Measurements from ENCODE around the gene LYZL1. TPM values are rescaled to one million over a fixed set of nuclear protein-coding genes. Genes with fewer than 3 reads are reported as not detected.

LYZL1 gene
- total and polyA plus RNA-seq, 5 donors from 2014 or later, result not detected

GRCh38 chr10:29254123-29255046, 34.5 kb upstream of the LYZL1 start:
- no peaks in the 10 kb centered on the region for H3K36me3 ChIP-seq (ENCODE audit: control insufficient read depth, insufficient read depth, low read length)
- no peak for ATAC-seq (ENCODE audit: low read depth in 2 of 2)
- H3K36me3 Mint-ChIP-seq, result no peaks in the 10 kb centered on the region

GRCh38 chr10:29255104-29255503, 33.8 kb upstream of the LYZL1 start:
- Histone ChIP-seq H3K4me1 (ENCODE audit: control insufficient read depth, insufficient read depth, low read length, poor library complexity, severe bottlenecking) (no peaks in the 10 kb centered on the region), H3K9me3 (ENCODE audit: control insufficient read depth in 2 of 2, low read length in 2 of 2) (no peaks in the 10 kb centered on the region), H3K36me3 (ENCODE audit: control insufficient read depth, insufficient read depth, low read length) (no peaks in the 10 kb centered on the region), H3K27ac (ENCODE audit: insufficient read depth, low read length, poor library complexity, severe bottlenecking) (no peak overlapping the region), H3K4me3 (ENCODE audit: low read depth, low read length) (no peak overlapping the region), H3K27me3 (ENCODE audit: control insufficient read depth, insufficient read depth, low read length) (peaks cover 4% of the 10 kb centered on the region)
- Mint-ChIP-seq H3K27me3 (peaks cover 5% of the 10 kb centered on the region), H3K4me3 (no peak overlapping the region), H3K4me1 (no peaks in the 10 kb centered on the region), H3K9me3 (peaks cover 0 to 4% (median 0%) of the 10 kb centered on the region in 7 donors), H3K27ac (no peak overlapping the region), H3K36me3 (no peaks in the 10 kb centered on the region)
- no peak for ATAC-seq (ENCODE audit: low read depth in 2 of 2)
- DNase-seq, result no peak

More at GRCh38 chr10:29254123-29255046, 34.5 kb upstream of the LYZL1 start:
- H3K27ac Mint-ChIP-seq, result no peak overlapping the region
- H3K4me1 ChIP-seq (ENCODE audit: control insufficient read depth, insufficient read depth, low read length, poor library complexity, severe bottlenecking), result no peaks in the 10 kb centered on the region
- DNase-seq, result no peak
- peaks cover 0 to 4% (median 0%) of the 10 kb centered on the region in 7 donors for H3K9me3 Mint-ChIP-seq
- H3K4me3 ChIP-seq (ENCODE audit: low read depth, low read length), result no peak overlapping the region
- peaks cover 4% of the 10 kb centered on the region for H3K27me3 ChIP-seq (ENCODE audit: control insufficient read depth, insufficient read depth, low read length)
- H3K9me3 ChIP-seq (ENCODE audit: control insufficient read depth in 2 of 2, low read length in 2 of 2), result no peaks in the 10 kb centered on the region
- no peak overlapping the region for H3K27ac ChIP-seq (ENCODE audit: insufficient read depth, low read length, poor library complexity, severe bottlenecking)
- peaks cover 5% of the 10 kb centered on the region for H3K27me3 Mint-ChIP-seq
- no peak overlapping the region for H3K4me3 Mint-ChIP-seq
- no peaks in the 10 kb centered on the region for H3K4me1 Mint-ChIP-seq

- Mint-ChIP-seq H3K27me3 (peaks cover 5% of the 10 kb centered on the region), H3K9me3 (peaks cover 0 to 4% (median 0%) of the 10 kb centered on the region in 7 donors), H3K4me3 (no peak overlapping the region), H3K4me1 (no peaks in the 10 kb centered on the region), H3K36me3 (no peaks in the 10 kb centered on the region), H3K27ac (no peak overlapping the region)
- no peak overlapping the region for H3K4me3 ChIP-seq (ENCODE audit: low read depth, low read length)
- H3K4me1 ChIP-seq (ENCODE audit: control insufficient read depth, insufficient read depth, low read length, poor library complexity, severe bottlenecking), result no peaks in the 10 kb centered on the region
- no peaks in the 10 kb centered on the region for H3K9me3 ChIP-seq (ENCODE audit: control insufficient read depth in 2 of 2, low read length in 2 of 2)
- no peaks in the 10 kb centered on the region for H3K36me3 ChIP-seq (ENCODE audit: control insufficient read depth, insufficient read depth, low read length)
- DNase-seq (no peak), ATAC-seq (ENCODE audit: low read depth in 2 of 2) (no peak)
- H3K27ac ChIP-seq (ENCODE audit: insufficient read depth, low read length, poor library complexity, severe bottlenecking), result no peak overlapping the region
- peaks cover 4% of the 10 kb centered on the region for H3K27me3 ChIP-seq (ENCODE audit: control insufficient read depth, insufficient read depth, low read length)
These were observed 32.9 kb upstream of the LYZL1 start for GRCh38 chr10:29256019-29256418.

GRCh38 chr10:29256586-29256985, 32.3 kb upstream of the LYZL1 start:
- H3K4me1 ChIP-seq (ENCODE audit: control insufficient read depth, insufficient read depth, low read length, poor library complexity, severe bottlenecking), result no peaks in the 10 kb centered on the region
- no peaks in the 10 kb centered on the region for H3K36me3 ChIP-seq (ENCODE audit: control insufficient read depth, insufficient read depth, low read length)
- Mint-ChIP-seq H3K4me1 (no peaks in the 10 kb centered on the region), H3K36me3 (no peaks in the 10 kb centered on the region), H3K4me3 (no peak overlapping the region), H3K27ac (no peak overlapping the region), H3K27me3 (peaks cover 5% of the 10 kb centered on the region), H3K9me3 (peaks cover 0 to 4% (median 0%) of the 10 kb centered on the region in 7 donors)
- no peaks in the 10 kb centered on the region for H3K9me3 ChIP-seq (ENCODE audit: control insufficient read depth in 2 of 2, low read length in 2 of 2)
- no peak overlapping the region for H3K27ac ChIP-seq (ENCODE audit: insufficient read depth, low read length, poor library complexity, severe bottlenecking)
- H3K27me3 ChIP-seq (ENCODE audit: control insufficient read depth, insufficient read depth, low read length), result peaks cover 4% of the 10 kb centered on the region
- H3K4me3 ChIP-seq (ENCODE audit: low read depth, low read length), result no peak overlapping the region
- ATAC-seq (ENCODE audit: low read depth in 2 of 2) (no peak), DNase-seq (no peak)

GRCh38 chr10:29257106-29257783, 31.6 kb upstream of the LYZL1 start:
- H3K36me3 ChIP-seq (ENCODE audit: control insufficient read depth, insufficient read depth, low read length), result no peaks in the 10 kb centered on the region
- H3K4me3 Mint-ChIP-seq, result no peak overlapping the region
- no peaks in the 10 kb centered on the region for H3K36me3 Mint-ChIP-seq
- no peaks in the 10 kb centered on the region for H3K9me3 ChIP-seq (ENCODE audit: control insufficient read depth in 2 of 2, low read length in 2 of 2)
- peaks cover 0 to 4% (median 0%) of the 10 kb centered on the region in 7 donors for H3K9me3 Mint-ChIP-seq
- H3K27me3 ChIP-seq (ENCODE audit: control insufficient read depth, insufficient read depth, low read length), result peaks cover 4% of the 10 kb centered on the region
- H3K27me3 Mint-ChIP-seq, result peaks cover 5% of the 10 kb centered on the region
- DNase-seq, result no peak
- no peak for ATAC-seq (ENCODE audit: low read depth in 2 of 2)
- H3K4me1 ChIP-seq (ENCODE audit: control insufficient read depth, insufficient read depth, low read length, poor library complexity, severe bottlenecking), result no peaks in the 10 kb centered on the region
- no peaks in the 10 kb centered on the region for H3K4me1 Mint-ChIP-seq
- H3K27ac ChIP-seq (ENCODE audit: insufficient read depth, low read length, poor library complexity, severe bottlenecking), result no peak overlapping the region
- no peak overlapping the region for H3K4me3 ChIP-seq (ENCODE audit: low read depth, low read length)
- H3K27ac Mint-ChIP-seq, result no peak overlapping the region

GRCh38 chr10:29257784-29258135, 31.1 kb upstream of the LYZL1 start:
- Histone ChIP-seq H3K27me3 (ENCODE audit: control insufficient read depth, insufficient read depth, low read length) (no peaks in the 10 kb centered on the region), H3K4me1 (ENCODE audit: control insufficient read depth, insufficient read depth, low read length, poor library complexity, severe bottlenecking) (no peaks in the 10 kb centered on the region), H3K4me3 (ENCODE audit: low read depth, low read length) (no peak overlapping the region), H3K27ac (ENCODE audit: insufficient read depth, low read length, poor library complexity, severe bottlenecking) (no peak overlapping the region), H3K9me3 (ENCODE audit: control insufficient read depth in 2 of 2, low read length in 2 of 2) (no peaks in the 10 kb centered on the region), H3K36me3 (ENCODE audit: control insufficient read depth, insufficient read depth, low read length) (no peaks in the 10 kb centered on the region)
- no peak overlapping the region for H3K27ac Mint-ChIP-seq
- peaks cover 5% of the 10 kb centered on the region for H3K27me3 Mint-ChIP-seq
- no peaks in the 10 kb centered on the region for H3K4me1 Mint-ChIP-seq
- DNase-seq, result no peak
- peaks cover 0 to 5% (median 0%) of the 10 kb centered on the region in 7 donors for H3K9me3 Mint-ChIP-seq
- no peak overlapping the region for H3K4me3 Mint-ChIP-seq
- H3K36me3 Mint-ChIP-seq, result no peaks in the 10 kb centered on the region
- no peak for ATAC-seq (ENCODE audit: low read depth in 2 of 2)

GRCh38 chr10:29259498-29259897, 29.4 kb upstream of the LYZL1 start:
- H3K27ac ChIP-seq (ENCODE audit: insufficient read depth, low read length, poor library complexity, severe bottlenecking), result no peak overlapping the region
- Mint-ChIP-seq H3K36me3 (no peaks in the 10 kb centered on the region), H3K4me1 (no peaks in the 10 kb centered on the region), H3K27me3 (no peaks in the 10 kb centered on the region), H3K4me3 (no peak overlapping the region), H3K27ac (no peak overlapping the region), H3K9me3 (peaks cover 0 to 7% (median 0%) of the 10 kb centered on the region in 7 donors)
- no peaks in the 10 kb centered on the region for H3K27me3 ChIP-seq (ENCODE audit: control insufficient read depth, insufficient read depth, low read length)
- H3K9me3 ChIP-seq (ENCODE audit: control insufficient read depth in 2 of 2, low read length in 2 of 2), result no peaks in the 10 kb centered on the region
- no peaks in the 10 kb centered on the region for H3K36me3 ChIP-seq (ENCODE audit: control insufficient read depth, insufficient read depth, low read length)
- no peaks in the 10 kb centered on the region for H3K4me1 ChIP-seq (ENCODE audit: control insufficient read depth, insufficient read depth, low read length, poor library complexity, severe bottlenecking)
- no peak overlapping the region for H3K4me3 ChIP-seq (ENCODE audit: low read depth, low read length)
- ATAC-seq (ENCODE audit: low read depth in 2 of 2) (no peak), DNase-seq (no peak)
